ENCODE data around the gene ZNF425.
"Not testable (repeated sequence)": the region's sequence is repeated elsewhere in the genome, so short reads cannot be mapped to it uniquely, and the experiment has no call there.

ZNF425 gene, protein sequence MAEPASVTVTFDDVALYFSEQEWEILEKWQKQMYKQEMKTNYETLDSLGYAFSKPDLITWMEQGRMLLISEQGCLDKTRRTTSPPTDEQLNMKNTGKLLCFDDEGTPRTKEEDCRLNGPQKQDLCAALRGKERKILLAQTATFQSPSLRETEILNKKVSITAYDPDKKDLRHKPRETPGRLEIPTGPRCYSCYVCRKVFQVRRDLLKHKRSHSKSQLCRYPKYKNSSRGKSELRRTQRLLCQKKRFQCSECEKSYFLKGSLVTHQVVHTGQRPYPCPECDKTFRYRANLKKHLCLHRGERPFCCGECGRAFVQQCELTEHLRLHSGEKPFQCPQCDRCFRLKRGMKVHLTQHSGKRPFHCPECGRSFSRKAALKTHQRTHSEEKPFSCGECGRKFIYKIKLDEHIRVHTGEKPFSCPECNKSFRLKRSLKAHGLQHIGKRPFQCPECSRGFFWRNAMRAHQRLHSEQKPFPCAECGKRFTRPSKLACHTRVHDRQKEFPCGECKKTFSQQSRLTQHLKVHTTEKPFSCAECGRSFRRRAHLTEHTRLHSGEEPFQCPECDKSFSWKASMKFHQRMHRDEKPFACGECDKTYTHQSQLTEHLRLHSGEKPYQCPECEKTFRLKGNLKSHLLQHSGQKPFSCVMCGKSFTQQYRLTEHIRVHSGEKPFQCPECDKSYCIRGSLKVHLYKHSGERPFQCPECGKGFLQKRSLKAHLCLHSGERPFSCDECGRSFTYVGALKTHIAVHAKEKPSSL

DNA sequence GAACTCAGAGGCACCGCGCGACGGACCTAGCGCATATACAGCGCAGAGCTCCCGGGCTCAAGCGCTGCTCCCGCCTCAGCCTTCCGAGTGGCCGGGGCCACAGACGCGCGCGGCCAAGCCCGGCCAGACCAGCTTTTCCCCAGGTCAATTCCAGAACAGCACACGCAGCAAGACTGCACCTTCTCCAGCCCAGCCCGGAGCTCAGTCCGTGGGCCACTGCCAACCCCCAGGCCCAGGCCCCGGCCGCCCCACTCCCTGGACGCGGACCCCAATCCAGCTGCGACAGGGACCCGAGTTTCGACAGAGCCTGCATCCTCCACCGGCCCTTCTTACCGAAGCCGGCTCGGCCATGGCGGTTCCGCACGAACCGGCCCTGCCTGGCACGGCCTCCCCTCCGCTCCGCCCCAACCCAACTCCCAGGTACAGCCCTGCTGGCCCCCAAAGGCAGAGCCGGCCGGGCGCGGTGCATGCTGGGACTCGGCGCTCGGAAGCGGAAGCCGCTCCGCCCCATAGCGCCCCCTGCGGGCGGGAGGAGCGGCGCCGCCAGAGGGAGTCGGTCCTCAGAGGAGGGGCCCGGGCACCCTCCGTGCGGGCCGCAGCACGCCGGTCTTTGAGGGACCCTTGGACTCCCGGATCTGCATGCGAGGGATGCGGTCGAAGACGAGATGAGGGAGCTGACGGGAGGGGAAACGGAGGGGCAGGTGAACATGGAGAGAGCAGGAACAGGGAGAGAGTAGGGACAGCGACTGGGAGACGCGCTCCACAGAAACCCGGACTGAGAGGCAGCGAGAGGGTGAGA, at the start of gene ZNF425:
TSS of gene ZNF425 (minus strand) at position 462 of the 799 bp plus-strand sequence. CDS start at position 351, 111 bp downstream.
- peak; percentile 96 for DNase-seq (ENCODE audit: low spot score)

DNA sequence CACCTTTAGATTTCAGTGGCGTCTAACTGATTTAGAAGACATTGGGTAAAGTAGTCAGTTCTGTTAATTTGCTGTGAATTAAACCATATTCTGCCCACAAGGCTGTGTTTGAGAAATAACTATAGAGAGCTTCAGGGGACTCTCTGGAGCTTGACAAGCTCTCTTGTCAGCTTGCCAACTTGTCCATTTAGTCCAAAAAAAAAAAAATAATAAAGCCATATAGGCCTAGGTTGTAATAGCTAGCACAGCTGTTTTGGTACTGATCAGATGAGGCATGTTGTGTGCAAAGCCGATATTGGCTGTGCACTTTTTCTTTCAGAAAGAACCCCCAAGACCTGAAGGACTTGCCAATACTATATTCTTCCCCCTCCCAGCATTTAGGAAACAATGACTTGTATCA, 49.0 kb upstream of the ZNF425 start:
- DNase-seq (ENCODE audit: low spot score) = no peak

DNA sequence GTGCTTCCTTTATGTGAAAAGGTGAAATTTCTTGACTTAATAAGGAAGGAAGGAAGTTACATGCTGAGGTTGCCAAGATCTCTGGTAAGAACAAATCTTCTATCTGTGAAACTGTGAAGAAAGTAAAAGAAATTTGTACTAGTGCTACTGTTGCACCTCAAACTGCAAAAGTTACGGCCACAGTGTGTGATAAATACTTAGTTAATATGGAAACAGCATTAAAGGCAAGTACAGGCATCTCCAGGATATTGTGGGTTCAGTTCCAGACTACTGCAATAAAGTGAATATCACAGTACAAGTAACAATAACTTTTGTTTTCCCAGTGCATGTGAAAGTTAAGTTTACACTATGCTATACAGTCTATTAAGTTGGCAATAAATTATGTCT, 46.4 kb upstream of the ZNF425 start:
- no peak for DNase-seq (ENCODE audit: low spot score)

DNA sequence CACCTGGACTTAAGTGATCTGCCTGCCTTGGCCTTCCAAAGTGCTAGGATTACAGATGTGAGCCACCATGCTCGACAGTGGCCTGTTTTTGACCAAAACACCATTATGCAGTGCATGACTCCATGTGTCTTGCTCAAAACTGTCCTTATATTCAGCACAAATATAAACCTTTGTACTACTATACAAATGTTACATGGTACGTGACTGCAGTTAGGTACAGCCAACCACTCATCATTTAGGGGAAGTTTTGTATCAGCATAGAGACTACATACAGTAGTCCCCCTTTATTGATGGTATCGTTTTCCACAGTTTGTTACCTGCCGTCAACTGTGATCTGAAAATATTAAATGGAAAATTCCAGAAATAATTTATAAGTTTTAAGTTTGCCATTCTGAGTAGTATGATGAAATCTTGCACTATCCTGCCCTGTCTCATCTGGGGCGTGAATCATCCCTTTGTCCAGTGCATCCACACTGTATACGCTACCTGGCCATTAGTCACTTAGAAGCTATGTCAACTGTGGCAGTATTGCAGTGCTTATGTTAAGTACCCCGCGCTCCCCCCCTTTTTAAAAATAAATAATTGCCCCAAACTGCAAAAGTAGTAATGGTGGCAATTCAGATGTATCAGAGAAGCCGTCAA, 45.9 kb upstream of the ZNF425 start:
- DNase-seq (ENCODE audit: low spot score) = no peak

DNA sequence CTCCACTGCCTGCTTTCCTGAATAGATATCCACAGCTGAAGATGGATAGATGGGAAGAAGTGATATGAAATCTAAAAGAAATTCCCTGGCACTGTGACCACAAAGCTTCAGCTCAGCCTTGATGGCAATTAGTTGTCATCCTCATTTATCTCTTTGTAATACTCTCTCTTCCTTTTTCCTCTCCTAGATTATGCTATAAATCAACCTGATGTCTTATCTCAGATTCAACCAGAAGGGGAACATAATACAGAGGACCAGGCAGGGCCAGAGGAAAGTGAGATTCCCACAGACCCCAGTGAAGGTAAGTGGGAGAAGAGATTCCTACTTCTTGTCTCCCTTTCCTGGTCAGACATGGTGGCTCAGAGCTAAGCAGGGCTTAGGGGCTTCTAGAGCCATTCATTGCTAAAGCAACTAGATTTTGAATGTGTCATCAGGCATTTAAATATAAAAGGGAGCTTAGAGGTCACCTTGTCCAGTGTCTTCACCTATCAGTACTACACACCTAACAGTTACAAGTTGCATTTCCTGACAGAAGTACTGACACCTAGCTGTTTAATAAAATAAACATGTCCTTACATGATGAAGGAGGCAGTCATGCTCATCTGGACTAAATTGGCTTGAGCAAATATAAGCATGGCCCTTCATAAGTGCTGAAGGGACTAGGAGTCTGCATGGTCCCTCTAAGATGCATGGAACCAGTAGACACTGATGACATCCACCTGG, 40.7 kb upstream of the ZNF425 start:
- no peak for DNase-seq (ENCODE audit: low spot score)

DNA sequence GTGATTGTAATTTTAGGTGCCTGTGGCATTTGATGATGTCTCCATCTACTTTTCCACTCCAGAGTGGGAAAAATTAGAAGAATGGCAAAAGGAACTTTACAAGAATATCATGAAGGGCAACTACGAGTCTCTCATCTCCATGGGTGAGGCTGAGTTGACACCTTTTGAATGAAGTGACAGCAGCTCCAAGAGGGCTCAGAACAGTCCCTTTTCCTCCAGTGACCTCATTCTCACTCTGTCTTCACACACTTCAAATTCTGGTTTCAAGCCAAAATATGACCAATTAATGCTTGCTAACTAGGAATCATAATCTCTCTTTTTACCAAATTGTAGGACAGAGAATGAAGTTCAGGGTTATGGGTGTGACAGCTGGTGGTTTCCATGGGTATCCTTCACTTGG, 40.0 kb upstream of the ZNF425 start:
- no peak for DNase-seq (ENCODE audit: low spot score)

DNA sequence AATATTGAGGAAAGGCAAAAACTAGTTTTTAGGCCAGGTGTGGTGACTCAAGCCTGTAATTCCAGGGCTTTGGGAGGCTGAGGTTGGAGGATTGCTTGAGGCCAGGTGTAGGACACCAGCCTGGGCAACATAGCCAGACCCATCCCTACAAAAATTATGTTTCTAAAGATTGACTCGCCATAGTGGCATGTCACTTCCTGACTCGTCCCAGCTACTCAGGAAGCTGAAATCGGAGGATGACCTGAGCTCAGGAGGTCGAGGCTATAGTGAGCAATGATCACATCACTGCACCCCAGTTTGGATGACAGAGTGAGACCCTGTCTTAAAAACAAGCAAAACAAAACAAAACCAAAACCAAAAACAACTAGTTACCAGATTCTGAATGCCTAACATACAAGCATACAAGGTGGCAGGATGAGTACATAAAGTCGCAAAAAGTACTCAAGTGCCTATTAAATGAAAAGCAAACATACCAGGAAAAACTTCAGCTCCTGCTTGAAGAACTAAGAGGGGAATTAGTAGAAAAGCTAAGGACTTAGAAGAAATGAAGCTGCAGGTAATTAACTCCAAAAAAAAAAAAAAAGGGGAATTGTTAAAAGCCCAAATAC, 35.2 kb upstream of the ZNF425 start:
- DNase-seq (ENCODE audit: low spot score) = no peak

DNA sequence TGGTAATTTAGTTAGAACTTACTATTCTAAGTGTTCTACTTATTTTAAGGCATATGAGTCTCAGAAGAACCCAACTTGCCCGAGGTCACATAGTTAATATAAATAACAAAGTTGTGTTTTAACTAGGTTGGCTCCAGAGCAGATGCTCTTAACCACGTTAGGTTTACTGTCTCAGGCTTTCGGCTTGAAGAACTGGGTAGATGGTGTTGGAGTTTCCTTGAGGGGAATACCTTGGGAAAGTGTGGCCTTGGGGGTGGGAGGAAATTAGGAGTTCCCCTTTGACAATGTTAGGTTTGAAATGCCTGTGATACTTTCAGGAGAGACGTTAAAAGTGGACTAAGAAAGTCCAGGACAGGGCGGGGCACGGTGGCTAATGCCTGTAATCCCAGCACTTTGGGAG, 30.8 kb upstream of the ZNF425 start:
- DNase-seq (ENCODE audit: low spot score) = no peak

DNA sequence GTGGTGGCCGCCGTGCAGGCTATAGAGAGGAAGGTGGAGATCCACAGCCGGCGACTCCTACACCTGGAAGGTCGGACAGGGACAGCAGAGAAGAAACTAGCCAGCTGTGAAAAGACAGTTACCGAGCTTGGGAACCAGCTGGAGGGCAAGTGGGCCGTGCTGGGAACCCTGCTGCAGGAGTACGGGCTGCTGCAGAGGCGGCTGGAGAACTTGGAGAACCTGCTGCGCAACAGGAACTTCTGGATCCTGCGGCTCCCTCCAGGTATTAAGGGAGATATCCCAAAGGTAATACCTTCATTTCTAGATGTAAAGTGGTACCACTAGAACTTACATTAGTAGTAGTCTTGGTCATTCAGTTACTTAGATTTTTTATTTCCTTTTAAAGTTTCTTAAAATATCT, 27.9 kb upstream of the ZNF425 start:
- no peak for DNase-seq (ENCODE audit: low spot score)

DNA sequence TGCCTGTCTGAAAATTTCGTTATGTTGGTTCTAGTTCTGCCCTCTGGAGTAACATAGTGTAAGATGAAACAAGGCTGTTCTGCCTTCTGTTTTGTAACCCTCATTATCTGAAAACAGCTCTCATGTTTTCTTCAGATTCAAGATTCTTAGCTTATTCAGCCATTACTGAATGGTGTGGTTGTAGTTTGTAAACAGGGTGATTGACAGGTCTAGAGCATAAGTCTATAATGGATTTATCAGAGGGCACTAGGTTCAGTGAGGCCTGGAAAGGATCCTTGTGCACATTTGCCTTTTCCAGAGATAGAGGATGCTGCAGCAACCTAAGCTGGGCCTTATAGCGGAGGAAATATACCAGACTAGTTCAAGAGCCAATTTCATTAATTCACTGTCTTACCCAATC, 27.2 kb upstream of the ZNF425 start:
- DNase-seq (ENCODE audit: low spot score) = no peak

DNA sequence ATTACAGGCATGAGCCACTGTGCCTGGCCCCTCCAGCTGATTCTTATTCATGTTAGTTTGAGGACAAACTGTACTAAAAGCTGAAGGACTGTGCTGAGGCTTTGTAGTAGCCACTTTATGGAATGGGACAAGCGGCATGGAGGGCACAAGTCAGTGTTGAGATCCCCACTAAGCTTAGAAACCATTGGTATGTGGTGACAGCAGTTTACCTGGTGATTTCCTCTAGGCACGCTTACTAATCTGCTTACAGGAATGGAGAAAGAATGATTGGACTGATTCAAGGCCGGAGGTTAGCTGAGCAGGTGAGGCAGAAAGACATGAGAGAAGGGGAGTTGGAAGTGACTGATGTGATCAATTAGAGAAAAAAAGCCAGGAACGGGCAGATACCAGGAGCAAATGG, 24.9 kb upstream of the ZNF425 start:
- DNase-seq (ENCODE audit: low spot score) = no peak

DNA sequence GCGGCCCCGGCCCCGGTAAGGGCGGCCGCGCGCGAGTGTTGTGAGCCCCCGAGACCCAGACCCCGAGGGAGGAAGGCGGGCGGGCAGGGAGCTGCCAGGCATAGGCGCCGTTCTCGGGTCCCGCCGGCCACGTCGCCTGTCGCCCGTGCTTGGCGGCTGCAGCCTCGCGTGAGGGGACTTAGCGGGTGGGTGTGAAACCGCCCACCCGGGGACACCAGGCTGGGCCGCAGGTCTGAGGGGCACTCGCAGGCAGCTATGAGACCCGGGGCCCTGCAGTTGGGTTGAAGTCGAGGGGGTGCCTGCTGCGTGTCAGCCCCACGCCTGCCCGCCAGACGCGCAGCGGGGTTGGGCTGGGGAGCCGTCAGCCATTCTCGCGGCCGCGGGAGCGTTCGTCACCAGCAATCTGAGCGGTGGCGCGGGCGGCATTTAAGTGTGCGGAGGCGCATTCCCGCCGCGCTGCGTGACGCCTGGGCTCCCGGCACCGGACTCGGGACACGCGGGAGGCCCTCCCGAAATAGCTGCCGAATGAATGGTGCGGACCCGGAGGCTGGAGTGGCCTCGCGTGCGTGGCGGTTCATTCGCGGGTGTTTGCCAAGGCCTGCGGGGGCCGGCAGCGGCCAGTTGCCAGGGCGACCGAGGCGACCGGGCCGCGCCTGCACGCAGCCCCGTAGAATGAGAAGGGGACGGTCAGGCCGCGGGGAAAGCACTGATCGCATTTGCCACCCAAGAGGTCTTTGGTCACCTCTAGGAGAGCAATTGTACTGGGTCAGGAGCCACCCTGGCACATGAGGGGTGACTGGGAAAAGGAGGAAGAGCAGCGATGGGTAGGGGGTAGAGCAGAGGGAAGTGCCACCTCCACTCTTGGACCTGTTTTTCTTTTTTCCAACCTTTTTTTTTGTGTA, 21.9 kb upstream of the ZNF425 start:
- DNase-seq (ENCODE audit: low spot score) = peak; percentile 71

DNA sequence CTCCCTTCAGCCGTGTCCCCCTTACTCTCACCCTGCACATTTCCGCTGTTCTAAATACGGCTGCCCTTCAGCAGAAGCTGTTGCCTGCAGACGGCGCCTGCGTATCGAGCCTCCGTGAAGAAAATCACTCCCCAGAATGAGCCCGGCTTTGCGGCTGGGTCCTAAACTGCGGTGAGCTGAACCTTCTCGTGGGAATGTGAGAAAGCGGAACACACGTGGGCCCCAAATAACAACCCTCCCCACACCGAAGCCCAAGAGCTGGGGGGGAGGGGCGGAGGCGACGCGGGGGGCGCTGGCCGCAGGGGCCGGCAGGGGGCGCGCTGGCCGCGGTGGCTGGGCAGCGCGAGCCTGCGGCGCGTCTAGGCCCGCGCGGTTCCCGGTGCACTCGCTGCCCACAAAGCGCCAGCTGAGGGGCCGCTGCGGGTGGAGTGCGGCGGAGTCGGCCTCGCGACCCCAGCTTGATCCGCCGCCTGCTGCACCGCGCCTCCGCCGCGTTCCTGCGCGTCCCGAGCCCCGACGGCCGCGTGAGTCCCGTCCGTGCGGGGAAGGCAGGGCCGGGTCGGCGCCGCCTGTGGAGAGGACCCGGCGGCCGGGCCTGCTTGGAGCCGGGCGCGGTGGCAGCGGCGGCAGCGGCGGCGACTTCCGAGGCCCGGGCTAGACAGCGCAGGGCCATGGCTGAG, 21.1 kb upstream of the ZNF425 start, which contains the start of gene ZNF398:
TSS of gene ZNF398 (plus strand) at position 382 of the 680 bp plus-strand sequence. CDS start at position 672, 290 bp downstream.
- peak; percentile 95 for DNase-seq (ENCODE audit: low spot score)

DNA sequence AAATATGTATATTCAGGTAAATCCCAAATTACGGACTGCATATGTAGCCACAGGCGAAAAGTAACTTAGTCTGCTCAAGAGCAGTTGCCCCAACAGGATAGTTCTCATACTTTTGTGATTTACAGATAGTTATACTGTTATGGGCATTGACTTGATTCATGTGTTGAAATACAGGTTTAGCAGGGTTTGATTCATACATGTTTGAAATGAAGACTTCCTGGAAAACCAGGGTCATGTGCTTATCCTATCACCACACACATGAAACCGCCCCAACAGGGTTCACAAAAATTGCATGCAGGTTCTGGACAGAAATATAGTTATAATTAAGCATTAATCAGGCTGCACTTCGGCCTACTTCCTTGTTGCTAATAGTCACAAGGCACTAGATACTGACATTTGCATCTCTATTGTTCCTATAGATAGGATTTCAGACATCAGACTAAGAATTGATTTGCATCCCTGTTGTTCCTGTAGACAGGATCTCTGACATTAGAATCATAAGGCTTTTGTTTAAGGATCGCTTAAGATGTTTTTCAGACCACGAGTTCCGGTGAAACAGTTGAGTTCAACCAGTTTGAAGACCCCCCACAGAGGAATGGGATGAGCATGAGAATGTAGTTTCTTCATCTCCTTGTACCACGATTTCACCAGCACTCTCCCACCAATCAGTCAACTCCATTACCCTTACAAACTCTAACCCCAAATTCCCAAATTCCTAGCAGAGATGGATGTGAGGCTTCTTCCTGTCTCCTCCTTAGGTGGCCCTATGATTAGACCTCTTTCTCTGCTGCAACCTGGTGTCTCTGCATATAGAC, 19.1 kb upstream of the ZNF425 start:
- DNase-seq (ENCODE audit: low spot score) = no peak

DNA sequence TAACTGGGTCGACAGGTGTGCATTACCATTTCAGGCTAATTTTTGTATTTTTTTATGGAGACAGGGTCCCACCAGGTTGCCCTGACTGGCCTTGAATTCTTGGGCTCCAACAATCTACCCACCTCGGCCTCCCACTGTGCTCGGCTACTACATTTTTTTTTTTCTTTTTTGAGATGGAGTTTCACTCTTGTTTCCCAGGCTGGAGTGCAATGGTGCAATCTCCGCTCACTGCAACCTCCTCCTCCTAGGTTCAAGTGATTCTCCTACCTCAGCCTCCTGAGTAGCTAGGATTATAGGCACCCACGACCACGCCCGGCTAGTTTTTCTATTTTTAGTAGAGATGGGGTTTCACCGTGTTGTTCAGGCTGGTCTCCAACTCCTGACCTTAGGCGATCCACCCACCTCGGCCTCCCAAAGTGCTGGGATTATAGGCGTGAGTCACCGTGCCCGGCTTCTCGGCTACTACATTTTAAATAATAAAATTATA, 18.4 kb upstream of the ZNF425 start:
- DNase-seq (ENCODE audit: low spot score) = not testable (repeated sequence)

DNA sequence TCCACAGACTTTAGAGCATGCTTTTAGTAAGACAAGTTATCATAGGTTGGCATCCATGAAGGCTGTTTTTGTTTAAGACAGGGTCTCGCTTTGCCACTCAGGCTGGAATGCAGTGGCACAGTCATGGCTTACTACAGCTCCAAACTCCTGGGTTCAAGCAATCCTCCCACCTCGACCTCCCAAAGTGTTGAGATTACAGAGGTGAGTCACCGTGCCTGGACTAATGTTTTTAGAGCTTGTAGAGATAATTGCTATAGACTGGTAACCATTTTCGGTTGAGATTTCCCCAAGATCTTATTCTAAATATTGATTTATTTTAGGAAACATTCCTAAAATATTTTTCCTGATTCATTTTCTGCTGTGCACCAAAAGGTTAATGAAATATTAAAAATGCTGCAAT, 15.8 kb upstream of the ZNF425 start:
- no peak for DNase-seq (ENCODE audit: low spot score)

DNA sequence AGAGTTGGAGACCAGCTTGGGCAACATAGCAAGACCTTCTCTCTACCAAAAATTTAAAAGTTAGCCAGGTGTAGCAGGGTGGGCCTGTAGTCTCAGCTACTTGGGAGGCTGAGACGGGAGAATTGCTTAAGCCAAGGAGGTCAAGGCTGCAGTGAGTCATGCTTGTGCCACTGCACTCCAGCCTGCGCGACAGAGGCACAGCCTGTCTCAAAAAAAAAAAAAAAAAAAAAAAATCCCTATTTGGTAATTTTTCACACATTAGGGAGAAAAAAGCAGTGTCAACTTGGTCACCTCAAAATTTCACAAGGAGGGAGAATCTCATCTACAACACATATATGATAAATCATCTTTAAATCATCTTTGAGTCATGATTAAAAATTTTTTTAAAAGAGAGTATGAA, 14.7 kb upstream of the ZNF425 start:
- no peak for DNase-seq (ENCODE audit: low spot score)

DNA sequence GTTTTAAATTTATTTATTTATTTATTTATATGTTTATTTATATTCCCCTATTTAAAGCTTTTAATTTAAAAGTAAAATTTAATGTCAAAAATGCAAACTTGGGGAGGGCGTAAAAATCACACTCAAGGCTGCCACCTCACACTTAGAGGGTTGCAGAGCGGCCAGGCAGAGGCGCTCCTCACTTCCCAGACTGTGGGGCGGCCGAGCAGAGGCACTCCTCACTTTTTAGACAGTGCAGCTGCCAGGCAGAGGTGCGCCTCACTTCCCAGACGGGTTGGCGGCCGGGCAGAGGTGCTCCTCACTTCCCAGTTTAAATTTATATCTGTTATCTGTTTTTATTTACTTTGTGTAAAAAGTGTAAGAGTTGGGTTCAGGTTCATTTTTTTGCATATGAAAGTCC, 10.0 kb upstream of the ZNF425 start:
- no peak for DNase-seq (ENCODE audit: low spot score)

Data from AG08395 (cell line).